Measurements from ENCODE around the gene LEKR1. TPM values are rescaled to one million over a fixed set of nuclear protein-coding genes. Genes with fewer than 3 reads are reported as not detected.
A peak's percentile ranks its signal among the peaks of the same experiment; 100 is the strongest.

The LEKR1 gene
- total RNA-seq, 1 donor from 2014 or later: 0.27 TPM

DNA sequence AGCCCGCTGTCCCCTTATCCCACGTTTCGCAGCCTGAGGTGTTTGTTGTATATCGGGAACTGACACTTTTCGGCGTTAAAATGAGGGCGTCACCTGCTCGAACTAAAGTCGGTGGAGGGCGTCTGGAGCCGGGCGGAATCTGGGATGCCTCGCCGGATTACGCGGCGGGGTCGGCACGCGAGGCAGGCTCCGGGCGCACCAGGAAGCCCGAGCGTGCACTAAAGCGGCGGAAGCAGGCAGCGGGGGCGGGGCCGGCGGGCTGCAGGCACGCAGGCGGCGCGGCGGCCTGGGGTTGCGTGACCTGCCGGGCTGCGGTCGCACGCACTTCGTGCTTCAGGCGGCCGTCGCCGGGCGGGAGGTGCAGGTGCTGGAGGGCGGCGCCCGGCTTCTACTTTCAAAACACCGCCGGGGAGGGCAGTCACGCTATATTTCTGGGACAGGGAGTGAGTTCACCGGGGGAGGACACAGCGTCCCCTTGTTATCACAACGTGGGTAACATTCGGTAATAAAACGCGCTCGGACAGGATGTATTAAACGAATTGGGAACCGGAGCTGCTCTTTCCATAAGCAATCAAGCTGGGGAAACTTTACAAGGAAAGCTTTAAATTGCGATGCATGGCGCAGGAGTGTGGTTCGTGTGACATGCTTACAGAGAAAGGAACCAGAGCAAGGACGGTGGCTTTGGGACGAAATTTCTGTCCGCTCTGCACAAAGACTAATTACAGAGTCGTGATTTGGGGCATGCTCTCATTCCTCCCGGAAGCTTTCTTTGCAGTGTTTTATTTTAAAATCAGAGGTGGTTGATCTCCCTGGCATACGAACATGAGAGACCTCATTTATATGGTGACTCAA lies 9.1 kb upstream of the LEKR1 start:
- Mint-ChIP-seq H3K27me3 (ENCODE audit: low read depth, unreplicated experiment) (no peaks in the 10 kb centered on the region), H3K9me3 (ENCODE audit: unreplicated experiment) (no peaks in the 10 kb centered on the region), H3K36me3 (ENCODE audit: low read depth, unreplicated experiment) (no peaks in the 10 kb centered on the region), H3K4me3 (ENCODE audit: unreplicated experiment) (peak overlapping the region; percentile 80), H3K27ac (ENCODE audit: unreplicated experiment) (peak overlapping the region; percentile 99), H3K4me1 (ENCODE audit: low read depth, unreplicated experiment) (peaks cover 56% of the 10 kb centered on the region)
- DNase-seq (ENCODE audit: low read depth): peak; percentile 77
- peak overlapping the region; percentile 44 for H2AFZ ChIP-seq (ENCODE audit: low read depth, low read length)
- no peak for FAIRE-seq
- no peaks in the 10 kb centered on the region for H3K27me3 ChIP-seq (ENCODE audit: insufficient read depth, low read length)
- H3K36me3 ChIP-seq (ENCODE audit: insufficient read depth, low read length): no peaks in the 10 kb centered on the region
- TF ChIP-seq EZH2 (IDR thresholded peaks at IDR 0.05; ENCODE audit: insufficient read depth, low read length): no peak
- no peak for TF ChIP-seq CTCF (IDR thresholded peaks at IDR 0.05; ENCODE audit: insufficient read depth, low read depth, low read length)
- no peaks in the 10 kb centered on the region for H3K79me2 ChIP-seq (ENCODE audit: insufficient read depth, low read length)
- no peaks in the 10 kb centered on the region for H3K9me3 ChIP-seq (ENCODE audit: insufficient read depth, low read depth, low read length)
- peak overlapping the region; percentile 89 for H3K4me2 ChIP-seq (ENCODE audit: low read length)
- peak overlapping the region; percentile 98 for H3K27ac ChIP-seq (ENCODE audit: low read depth, low read length)
- H3K4me1 ChIP-seq (ENCODE audit: insufficient read depth, low read length): peaks cover 65% of the 10 kb centered on the region
- no peaks in the 10 kb centered on the region for H4K20me1 ChIP-seq (ENCODE audit: insufficient read depth, low read length)
- peak overlapping the region; percentile 90 for H3K9ac ChIP-seq (ENCODE audit: low read length)
- H3K4me3 ChIP-seq (ENCODE audit: insufficient read depth, low read depth, low read length): peak overlapping the region; percentile 53

- no peaks in the 10 kb centered on the region for H3K27me3 ChIP-seq (ENCODE audit: insufficient read depth, low read length)
- TF ChIP-seq CTCF (IDR thresholded peaks at IDR 0.05; ENCODE audit: insufficient read depth, low read depth, low read length) (no peak), EZH2 (IDR thresholded peaks at IDR 0.05; ENCODE audit: insufficient read depth, low read length) (no peak)
- H3K79me2 ChIP-seq (ENCODE audit: insufficient read depth, low read length): no peaks in the 10 kb centered on the region
- no peaks in the 10 kb centered on the region for H3K9me3 Mint-ChIP-seq (ENCODE audit: unreplicated experiment)
- no peaks in the 10 kb centered on the region for H3K36me3 ChIP-seq (ENCODE audit: insufficient read depth, low read length)
- peak overlapping the region; percentile 99 for H3K27ac Mint-ChIP-seq (ENCODE audit: unreplicated experiment)
- peaks cover 58% of the 10 kb centered on the region for H3K4me1 ChIP-seq (ENCODE audit: insufficient read depth, low read length)
- no peaks in the 10 kb centered on the region for H4K20me1 ChIP-seq (ENCODE audit: insufficient read depth, low read length)
- H2AFZ ChIP-seq (ENCODE audit: low read depth, low read length): no peak overlapping the region
- no peaks in the 10 kb centered on the region for H3K9me3 ChIP-seq (ENCODE audit: insufficient read depth, low read depth, low read length)
- DNase-seq (ENCODE audit: low read depth): no peak
- no peaks in the 10 kb centered on the region for H3K27me3 Mint-ChIP-seq (ENCODE audit: low read depth, unreplicated experiment)
- peak overlapping the region; percentile 80 for H3K4me3 Mint-ChIP-seq (ENCODE audit: unreplicated experiment)
- FAIRE-seq: no peak
- H3K4me1 Mint-ChIP-seq (ENCODE audit: low read depth, unreplicated experiment): peaks cover 51% of the 10 kb centered on the region
- H3K9ac ChIP-seq (ENCODE audit: low read length): peak overlapping the region; percentile 90
- H3K36me3 Mint-ChIP-seq (ENCODE audit: low read depth, unreplicated experiment): no peaks in the 10 kb centered on the region
- H3K4me3 ChIP-seq (ENCODE audit: insufficient read depth, low read depth, low read length): peak overlapping the region; percentile 53
- H3K27ac ChIP-seq (ENCODE audit: low read depth, low read length): peak overlapping the region; percentile 98
- peak overlapping the region; percentile 89 for H3K4me2 ChIP-seq (ENCODE audit: low read length)
Measured at GRCh38 chr3:156817646-156818272, 8.4 kb upstream of the LEKR1 start.
